Stimulated activated CD8-positive, alpha-beta memory T cell treated with anti-CD3 and anti-CD28 coated beads, Interleukin-2, amount 100 ng/mL, for 48 hours (primary cell): ENCODE results near the gene THBS2.
"Not testable (repeated sequence)": the region's sequence is repeated elsewhere in the genome, so short reads cannot be mapped to it uniquely, and the experiment has no call there.

Experiments used
- DNase-seq, 2 donors: peaks; one replicate each; pipeline ENCODE4 v3.0.0-alpha.2; 2020; ENCODE audit warnings: low read depth in 2 of 2

Gene THBS2

GRCh38 chr6:169230946-169231789 is 22.5 kb downstream of the THBS2 start:
- DNase-seq = no peak

- DNase-seq = no peak
Measured at GRCh38 chr6:169230322-169230665, 23.4 kb downstream of the THBS2 start.

- DNase-seq = no peak
Measured at GRCh38 chr6:169229615-169230321, 23.9 kb downstream of the THBS2 start.

GRCh38 chr6:169227116-169227515 is 26.5 kb downstream of the THBS2 start:
- no peak for DNase-seq

GRCh38 chr6:169225887-169226286 is 27.8 kb downstream of the THBS2 start:
- DNase-seq = no peak

GRCh38 chr6:169225131-169225576 is 28.5 kb downstream of the THBS2 start:
- no peak for DNase-seq

- DNase-seq = no peak
Measured at GRCh38 chr6:169224716-169225115, 28.9 kb downstream of the THBS2 start.

- no peak for DNase-seq
Measured at GRCh38 chr6:169224185-169224695, 29.4 kb downstream of the THBS2 start.

GRCh38 chr6:169223006-169223405 is 30.6 kb downstream of the THBS2 start:
- DNase-seq = no peak

GRCh38 chr6:169222126-169222525 is 31.5 kb downstream of the THBS2 start:
- no peak for DNase-seq

- DNase-seq = no peak
Measured at GRCh38 chr6:169221264-169221663, 32.4 kb downstream of the THBS2 start.

- DNase-seq = no peak
Measured at GRCh38 chr6:169220068-169220964, 33.3 kb downstream of the THBS2 start.

GRCh38 chr6:169217972-169218371 is 35.7 kb downstream of the THBS2 start:
- no peak for DNase-seq

- DNase-seq = no peak
Measured at GRCh38 chr6:169216830-169217229, 36.8 kb downstream of the THBS2 start.

GRCh38 chr6:169215201-169215681 is 38.4 kb downstream of the THBS2 start:
- no peak for DNase-seq

- not testable (repeated sequence) for DNase-seq
Measured at GRCh38 chr6:169214789-169215188, 38.9 kb downstream of the THBS2 start.

GRCh38 chr6:169213814-169214520 is 39.7 kb downstream of the THBS2 start:
- DNase-seq = no peak

GRCh38 chr6:169212897-169213813 is 40.5 kb downstream of the THBS2 start:
- peak; percentile 85 to 86 for DNase-seq

- DNase-seq = no peak
Measured at GRCh38 chr6:169212436-169212835, 41.2 kb downstream of the THBS2 start.

- DNase-seq = no peak
Measured at GRCh38 chr6:169211881-169212280, 41.8 kb downstream of the THBS2 start.
